Breast epithelium (tissue), 3 donors: ENCODE data around the gene RC3H2.

Experiments used
- CTCF ChIP-seq, 3 donors: fragments of 450-650 bp; IDR thresholded peaks; one replicate each; pipeline ENCODE4 v1.5.1; 2016 to 2017; ENCODE audit warnings: antibody characterized with exemption in 3 of 3, mild to moderate bottlenecking in 3 of 3, moderate library complexity in 3 of 3
- POLR2AphosphoS5 ChIP-seq, 3 donors: sonication (generic); formaldehyde crosslinking; IDR thresholded peaks; one replicate each; pipeline ENCODE4 v1.6.1; 2017; ENCODE audit warnings: antibody characterized with exemption in 3 of 3

- TF ChIP-seq CTCF (IDR thresholded peaks at IDR 0.05) (no peak), POLR2AphosphoS5 (IDR thresholded peaks at IDR 0.05) (no peak)
Observed at GRCh38 chr9:122883125-122883524, 22.0 kb downstream of the RC3H2 start.
